Coronary artery (tissue), 2 donors: ENCODE measurements around the gene KCNK1.

Experiments used
- DNase-seq: peaks from one replicate; pipeline ENCODE4 v3.0.0-alpha.2; 2017; ENCODE audit warnings: low spot score
- H3K27ac ChIP-seq, 2 donors: fragments of 200-600 bp; sonication (generic); one replicate each; pipeline ENCODE4 v1.5.1; 2016 to 2019
- H3K4me3 ChIP-seq: fragments of 200-600 bp; sonication (generic); 2 replicates; pipeline ENCODE4 v1.5.1; 2016; ENCODE audit warnings: mild to moderate bottlenecking, moderate library complexity
- TF ChIP-seq, protein P1 (sequence below): fragments of 200-600 bp; sonication (generic); IDR thresholded peaks from one replicate; pipeline ENCODE4 v1.5.1; 2019; ENCODE audit warnings: antibody characterized with exemption

Gene KCNK1

GRCh38 chr1:233719655-233720341 is 105.9 kb downstream of the KCNK1 start:
- TF ChIP-seq, protein P1, sequence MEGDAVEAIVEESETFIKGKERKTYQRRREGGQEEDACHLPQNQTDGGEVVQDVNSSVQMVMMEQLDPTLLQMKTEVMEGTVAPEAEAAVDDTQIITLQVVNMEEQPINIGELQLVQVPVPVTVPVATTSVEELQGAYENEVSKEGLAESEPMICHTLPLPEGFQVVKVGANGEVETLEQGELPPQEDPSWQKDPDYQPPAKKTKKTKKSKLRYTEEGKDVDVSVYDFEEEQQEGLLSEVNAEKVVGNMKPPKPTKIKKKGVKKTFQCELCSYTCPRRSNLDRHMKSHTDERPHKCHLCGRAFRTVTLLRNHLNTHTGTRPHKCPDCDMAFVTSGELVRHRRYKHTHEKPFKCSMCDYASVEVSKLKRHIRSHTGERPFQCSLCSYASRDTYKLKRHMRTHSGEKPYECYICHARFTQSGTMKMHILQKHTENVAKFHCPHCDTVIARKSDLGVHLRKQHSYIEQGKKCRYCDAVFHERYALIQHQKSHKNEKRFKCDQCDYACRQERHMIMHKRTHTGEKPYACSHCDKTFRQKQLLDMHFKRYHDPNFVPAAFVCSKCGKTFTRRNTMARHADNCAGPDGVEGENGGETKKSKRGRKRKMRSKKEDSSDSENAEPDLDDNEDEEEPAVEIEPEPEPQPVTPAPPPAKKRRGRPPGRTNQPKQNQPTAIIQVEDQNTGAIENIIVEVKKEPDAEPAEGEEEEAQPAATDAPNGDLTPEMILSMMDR = no peak
- H3K4me3 ChIP-seq = no peak overlapping the region
- H3K27ac ChIP-seq = no peak overlapping the region
- DNase-seq = no peak

- TF ChIP-seq, protein P1 = no peak
- Histone ChIP-seq H3K27ac (no peak overlapping the region), H3K4me3 (no peak overlapping the region)
- no peak for DNase-seq
Observed at GRCh38 chr1:233721004-233721595, 107.2 kb downstream of the KCNK1 start.
